Mammary epithelial cell (primary cell): ENCODE data around the gene SLC50A1.

Experiments used
- CTCF ChIP-seq, 2 donors: IDR thresholded peaks in 1 of 2; conservative IDR thresholded peaks in 1 of 2; 2 replicates each; pipeline ENCODE4 v1.5.1; 2011 to 2012; ENCODE audit warnings: inconsistent platforms in 2 of 2, low read length in 2 of 2, mild to moderate bottlenecking in 2 of 2, control low read depth in 1 of 2, low read depth in 1 of 2; ENCODE audit not compliant: insufficient read depth in 1 of 2; ENCODE audit errors: extremely low read depth in 1 of 2
- EZH2 ChIP-seq: IDR thresholded peaks from 2 replicates; pipeline ENCODE4 v1.6.1; 2012; ENCODE audit warnings: low read length, inconsistent platforms, borderline replicate concordance

GRCh38 chr1:155175281-155175926 is 39.8 kb downstream of the SLC50A1 start:
- TF ChIP-seq CTCF (conservative IDR thresholded peaks at IDR 0.05 in 1 of 2, IDR thresholded peaks at IDR 0.05 in 1 of 2; ENCODE audit: extremely low read depth in 1 of 2, insufficient read depth in 1 of 2, low read depth in 1 of 2, low read length in 2 of 2) = no peak
- no peak for TF ChIP-seq EZH2
